Measurements from ENCODE around the gene UST. TPM values are rescaled to one million over a fixed set of nuclear protein-coding genes. Genes with fewer than 3 reads are reported as not detected.

The UST gene
- total RNA-seq, 1 experiment from 2014 or later = 10.0 TPM

DNA sequence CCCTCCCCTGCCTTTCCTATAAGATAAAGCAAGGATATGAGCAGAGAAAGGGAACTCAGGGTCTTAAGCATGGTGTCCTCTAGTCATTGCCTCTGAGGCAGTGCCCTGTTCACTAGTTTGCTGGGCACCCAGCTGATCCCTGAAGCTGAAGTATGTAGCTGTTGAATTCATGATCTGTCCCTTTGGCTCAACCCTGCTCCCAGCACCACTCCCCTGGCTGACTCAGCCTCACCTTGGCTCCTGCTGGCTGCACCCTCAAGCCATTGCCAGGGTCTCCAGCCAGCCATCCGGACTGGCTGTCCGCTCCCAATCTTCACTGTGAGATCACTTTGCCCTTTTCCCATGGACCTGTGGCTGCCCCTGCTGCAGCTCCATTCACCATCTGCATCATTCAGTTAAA is 25.9 kb upstream of the UST start:
- no peak overlapping the region for H3K4me3 Mint-ChIP-seq (ENCODE audit: unreplicated experiment)
- TF ChIP-seq CTCF (IDR thresholded peaks at IDR 0.05; ENCODE audit: unreplicated experiment) = no peak
- intact Hi-C loops (cut with micrococcal nuclease) = no loop called here
- peaks cover 13% of the 10 kb centered on the region for H3K4me1 Mint-ChIP-seq (ENCODE audit: insufficient read depth, unreplicated experiment)
- ChIA-PET CTCF (interaction anchor here (0.8 to 1.2 kb wide), 2 partner anchors 143 to 163 kb away, joined by 3 to 4 read pairs; no protein-coding TSS in a partner anchor), POLR2A (interaction anchor here (0.5 to 1.2 kb wide), 3 partner anchors 10 to 93 kb away, joined by 3 read pairs; no protein-coding TSS in a partner anchor)
- peaks cover 8% of the 10 kb centered on the region for H3K9me3 Mint-ChIP-seq (ENCODE audit: unreplicated experiment)
- H3K36me3 Mint-ChIP-seq (ENCODE audit: insufficient read depth, unreplicated experiment) = no peaks in the 10 kb centered on the region
- peak overlapping the region; percentile 8 for H3K27ac Mint-ChIP-seq (ENCODE audit: low read depth, unreplicated experiment)
- DNase-seq (ENCODE audit: unreplicated experiment) = peak; percentile 42
- no TSS peak for BruUV-seq (replicated peaks)
- H3K27me3 Mint-ChIP-seq (ENCODE audit: insufficient read depth, unreplicated experiment) = no peaks in the 10 kb centered on the region

DNA sequence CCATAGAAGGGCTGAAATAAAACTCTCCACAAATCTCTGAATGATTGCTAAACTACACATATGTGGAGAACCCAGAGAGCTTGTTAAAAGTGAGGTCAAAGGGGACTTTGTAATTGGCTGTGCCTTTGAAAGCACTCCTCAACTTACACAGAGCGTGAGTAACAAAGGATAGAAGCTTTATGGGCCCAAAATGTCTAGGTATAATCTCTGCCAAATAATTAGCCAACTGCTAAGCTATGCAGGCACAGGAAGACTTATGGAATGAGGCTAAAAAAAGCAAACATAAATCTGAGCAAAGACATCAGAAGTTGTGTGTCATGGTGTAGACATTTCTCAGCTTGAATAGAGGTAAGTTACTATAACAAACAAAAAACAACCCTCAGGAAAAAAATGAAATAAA is 23.3 kb upstream of the UST start:
- BruUV-seq (replicated peaks) = no TSS peak
- peak; percentile 38 for DNase-seq (ENCODE audit: unreplicated experiment)
- Mint-ChIP-seq H3K4me3 (ENCODE audit: unreplicated experiment) (no peak overlapping the region), H3K27ac (ENCODE audit: low read depth, unreplicated experiment) (no peak overlapping the region), H3K36me3 (ENCODE audit: insufficient read depth, unreplicated experiment) (no peaks in the 10 kb centered on the region), H3K9me3 (ENCODE audit: unreplicated experiment) (peaks cover 8% of the 10 kb centered on the region), H3K4me1 (ENCODE audit: insufficient read depth, unreplicated experiment) (peaks cover 8% of the 10 kb centered on the region), H3K27me3 (ENCODE audit: insufficient read depth, unreplicated experiment) (no peaks in the 10 kb centered on the region)
- ChIA-PET CTCF (interaction anchor here (0.6 to 2.2 kb wide), 5 partner anchors 8 to 706 kb away, joined by 3 to 15 read pairs (median 3); no protein-coding TSS in a partner anchor), POLR2A (interaction anchor here (1.1 kb wide), 2 partner anchors 15 to 22 kb away, joined by 3 read pairs; no protein-coding TSS in a partner anchor)
- TF ChIP-seq CTCF (IDR thresholded peaks at IDR 0.05; ENCODE audit: unreplicated experiment) = no peak
- intact Hi-C loops (cut with micrococcal nuclease) = no loop called here

- POLR2A ChIA-PET = interaction anchor here (1.1 kb wide), 1 partner anchor 22 kb away, joined by 3 read pairs; no protein-coding TSS in a partner anchor
- BruUV-seq (replicated peaks) = no TSS peak
These were observed 22.4 kb upstream of the UST start for GRCh38 chr6:148724428-148724827.

DNA sequence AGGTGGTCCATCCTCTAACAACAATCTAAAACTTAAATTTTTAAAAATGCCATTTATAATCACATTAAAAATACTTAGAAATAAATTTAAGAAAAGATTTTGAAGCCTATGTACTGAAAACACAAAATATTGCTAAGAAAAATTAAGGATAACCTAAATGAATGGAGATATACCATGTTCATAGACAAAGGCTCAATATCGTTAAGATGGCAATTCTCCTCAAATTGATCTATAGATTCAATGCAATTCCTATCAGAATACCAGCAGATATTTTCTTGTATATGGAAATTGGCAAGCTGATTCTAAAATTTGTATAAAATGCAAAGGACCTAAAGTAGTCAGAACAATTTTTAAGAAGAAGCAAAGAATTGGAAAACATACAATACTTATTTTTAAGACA is 19.7 kb upstream of the UST start:
- no peaks in the 10 kb centered on the region for H3K4me1 Mint-ChIP-seq (ENCODE audit: insufficient read depth, unreplicated experiment)
- POLR2A ChIA-PET = no interaction called here
- no TSS peak for BruUV-seq (replicated peaks)

More at GRCh38 chr6:148724428-148724827, 22.4 kb upstream of the UST start:
- DNase-seq (ENCODE audit: unreplicated experiment) = no peak
- Mint-ChIP-seq H3K4me3 (ENCODE audit: unreplicated experiment) (no peak overlapping the region), H3K27ac (ENCODE audit: low read depth, unreplicated experiment) (no peak overlapping the region), H3K27me3 (ENCODE audit: insufficient read depth, unreplicated experiment) (no peaks in the 10 kb centered on the region), H3K4me1 (ENCODE audit: insufficient read depth, unreplicated experiment) (peaks cover 8% of the 10 kb centered on the region), H3K36me3 (ENCODE audit: insufficient read depth, unreplicated experiment) (no peaks in the 10 kb centered on the region), H3K9me3 (ENCODE audit: unreplicated experiment) (peaks cover 8% of the 10 kb centered on the region)
- CTCF ChIA-PET = interaction anchor here (2.2 kb wide), 1 partner anchor 146 kb away, joined by 15 read pairs; no protein-coding TSS in a partner anchor
- intact Hi-C loops (cut with micrococcal nuclease) = no loop called here
- TF ChIP-seq CTCF (IDR thresholded peaks at IDR 0.05; ENCODE audit: unreplicated experiment) = no peak

More for the DNA sequence above, 19.7 kb upstream of the UST start:
- Mint-ChIP-seq H3K9me3 (ENCODE audit: unreplicated experiment) (peaks cover 8% of the 10 kb centered on the region), H3K4me3 (ENCODE audit: unreplicated experiment) (no peak overlapping the region), H3K36me3 (ENCODE audit: insufficient read depth, unreplicated experiment) (no peaks in the 10 kb centered on the region), H3K27ac (ENCODE audit: low read depth, unreplicated experiment) (no peak overlapping the region), H3K27me3 (ENCODE audit: insufficient read depth, unreplicated experiment) (no peaks in the 10 kb centered on the region)
- intact Hi-C loops (cut with micrococcal nuclease) = no loop called here
- DNase-seq (ENCODE audit: unreplicated experiment) = no peak
- CTCF ChIA-PET = interaction anchor here (1.0 kb wide), 1 partner anchor 13 kb away, joined by 3 read pairs; no protein-coding TSS in a partner anchor
- no peak for TF ChIP-seq CTCF (IDR thresholded peaks at IDR 0.05; ENCODE audit: unreplicated experiment)

Data from MCF 10A (cell line).